Measurements from ENCODE around the gene MAP2K5.

DNA sequence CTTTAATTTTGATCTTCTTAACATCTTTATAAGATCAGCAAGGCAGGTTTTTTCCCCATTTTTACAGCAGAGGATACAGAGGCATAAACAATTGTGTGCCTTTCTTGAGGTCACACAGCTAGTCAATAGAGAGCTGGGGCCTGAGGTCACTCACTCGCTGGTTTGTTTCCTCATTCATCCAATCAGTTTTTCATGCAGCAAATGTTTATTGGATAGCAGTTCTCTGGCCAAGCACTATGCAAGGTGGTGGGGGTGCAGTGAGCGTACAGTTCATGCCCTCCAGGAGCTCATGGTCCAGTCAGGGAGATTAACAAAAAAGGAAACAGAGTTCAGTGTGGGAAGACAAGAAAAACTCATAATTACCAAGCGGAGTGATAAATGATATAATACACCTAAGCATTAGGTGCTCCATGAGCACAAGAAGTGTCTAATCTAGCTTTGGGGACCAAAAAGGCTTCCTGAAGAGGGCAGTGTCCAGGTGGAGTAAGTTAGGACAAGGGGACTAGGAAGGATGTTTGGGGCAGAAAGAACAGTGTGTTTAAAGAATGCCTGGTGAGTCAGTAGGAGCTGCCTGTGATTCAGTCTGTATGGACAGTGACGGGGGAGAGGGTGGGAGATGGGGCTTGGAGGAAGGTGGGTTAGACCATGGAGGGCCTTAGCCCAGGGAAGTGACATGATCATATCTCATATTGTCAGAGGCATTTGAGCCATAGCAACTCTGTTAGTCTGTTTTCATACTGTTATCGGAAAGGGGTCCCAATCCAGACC is 29.3 kb downstream of the MAP2K5 start:
- TF ChIP-seq NFYB (IDR thresholded peaks at IDR 0.05; ENCODE audit: extremely low read depth, insufficient read length) (no peak), SPI1 (IDR thresholded peaks at IDR 0.05; ENCODE audit: borderline replicate concordance, low read depth, low read length) (no peak), POLR2AphosphoS5 (IDR thresholded peaks at IDR 0.05; ENCODE audit: control insufficient read depth, insufficient read depth, low read depth, low read length) (no peak), EZH2 (IDR thresholded peaks at IDR 0.05; ENCODE audit: borderline replicate concordance, low read depth, low read length) (no peak), SMARCA5 (IDR thresholded peaks at IDR 0.05) (no peak), CBFA2T3 (IDR thresholded peaks at IDR 0.05) (no peak), SIRT6 (IDR thresholded peaks at IDR 0.05; ENCODE audit: low read depth, low read length) (no peak), ZNF140 (CRISPR knock-in tag; IDR thresholded peaks at IDR 0.05) (no peak), PHF8 (IDR thresholded peaks at IDR 0.05; ENCODE audit: borderline replicate concordance, low read length) (no peak), SOX6 (IDR thresholded peaks at IDR 0.05) (no peak), SRSF7 (optimal IDR thresholded peaks at IDR 0.05; ENCODE audit: low read depth, low read length) (no peak)
- TF ChIP-seq, protein P1, sequence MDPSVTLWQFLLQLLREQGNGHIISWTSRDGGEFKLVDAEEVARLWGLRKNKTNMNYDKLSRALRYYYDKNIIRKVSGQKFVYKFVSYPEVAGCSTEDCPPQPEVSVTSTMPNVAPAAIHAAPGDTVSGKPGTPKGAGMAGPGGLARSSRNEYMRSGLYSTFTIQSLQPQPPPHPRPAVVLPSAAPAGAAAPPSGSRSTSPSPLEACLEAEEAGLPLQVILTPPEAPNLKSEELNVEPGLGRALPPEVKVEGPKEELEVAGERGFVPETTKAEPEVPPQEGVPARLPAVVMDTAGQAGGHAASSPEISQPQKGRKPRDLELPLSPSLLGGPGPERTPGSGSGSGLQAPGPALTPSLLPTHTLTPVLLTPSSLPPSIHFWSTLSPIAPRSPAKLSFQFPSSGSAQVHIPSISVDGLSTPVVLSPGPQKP (CRISPR knock-in tag; IDR thresholded peaks at IDR 0.05) = no peak
